ENCODE data around the gene CTDSP1.

- TF ChIP-seq POLR2A (IDR thresholded peaks at IDR 0.05), result no peak
- TF ChIP-seq CTCF (IDR thresholded peaks at IDR 0.05), result no peak
These were observed 14.7 kb upstream of the CTDSP1 start for GRCh38 chr2:218384975-218385374.

All from heart left ventricle (tissue), 13 donors.